Measurements from ENCODE around the gene SSTR3.

GRCh38 chr22:37249986-37250385, 37.7 kb upstream of the SSTR3 start:
- no peak for TF ChIP-seq CTCF (IDR thresholded peaks at IDR 0.05; ENCODE audit: low read depth, low read length, poor library complexity, severe bottlenecking)
- no peak for TF ChIP-seq EZH2phosphoT487 (IDR thresholded peaks at IDR 0.05; ENCODE audit: borderline replicate concordance, low read length)

Measured in DOHH2 (cell line).